Measurements from ENCODE around the gene PRTN3. TPM values are rescaled to one million over a fixed set of nuclear protein-coding genes. Genes with fewer than 3 reads are reported as not detected.
"Not testable (repeated sequence)": the region's sequence is repeated elsewhere in the genome, so short reads cannot be mapped to it uniquely, and the experiment has no call there.

Gene PRTN3
- total RNA-seq, 1 donor from 2014 or later, result not detected

DNA sequence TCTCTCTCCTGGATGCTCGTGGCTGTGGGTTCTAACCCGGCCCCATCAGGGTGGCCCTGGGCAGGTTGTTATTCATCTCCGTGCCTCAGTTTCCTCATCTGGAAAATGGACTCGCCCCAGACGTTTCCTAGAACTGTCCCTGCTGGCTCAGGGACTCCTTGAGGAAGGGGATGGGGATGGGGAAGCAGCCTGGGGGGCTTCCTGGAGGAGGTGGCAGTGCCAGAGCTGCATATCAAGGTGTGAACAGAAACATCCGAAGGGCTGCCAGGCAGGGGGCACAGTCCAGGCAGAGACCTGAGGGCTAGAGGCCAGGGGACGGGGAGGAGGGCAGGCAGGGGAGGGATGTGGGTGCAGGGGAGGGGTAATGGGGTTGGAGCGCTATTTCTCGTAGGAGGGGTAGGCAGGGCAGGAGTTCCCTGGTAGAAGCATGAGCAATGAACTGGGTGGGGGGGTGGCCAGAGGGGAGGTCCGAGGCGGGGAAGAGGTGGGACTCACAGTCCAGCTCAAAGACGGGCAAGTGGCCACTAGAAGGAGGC, 7.7 kb downstream of the PRTN3 start:
- no peak overlapping the region for H3K4me2 ChIP-seq
- no peak overlapping the region for H3K9ac ChIP-seq
- H3K9me3 ChIP-seq (ENCODE audit: low read depth), result no peaks in the 10 kb centered on the region
- no peak for DNase-seq (ENCODE audit: low spot score)
- H3K27ac ChIP-seq, result no peak overlapping the region
- H3K4me1 Mint-ChIP-seq, result peaks cover 11% of the 10 kb centered on the region
- H2AFZ ChIP-seq (replicated peaks), result no peak overlapping the region
- H3F3A ChIP-seq (ENCODE audit: low read depth), result peaks cover 24% of the 10 kb centered on the region
- no peaks in the 10 kb centered on the region for H3K36me3 Mint-ChIP-seq
- no peaks in the 10 kb centered on the region for H3K9me3 Mint-ChIP-seq
- H3K27ac Mint-ChIP-seq, result no peak overlapping the region
- no peaks in the 10 kb centered on the region for H4K20me1 ChIP-seq (ENCODE audit: low read depth)
- TF ChIP-seq EZH2phosphoT487 (IDR thresholded peaks at IDR 0.05) (no peak), EZH2 (IDR thresholded peaks at IDR 0.05) (no peak)
- TF ChIP-seq, protein P1, sequence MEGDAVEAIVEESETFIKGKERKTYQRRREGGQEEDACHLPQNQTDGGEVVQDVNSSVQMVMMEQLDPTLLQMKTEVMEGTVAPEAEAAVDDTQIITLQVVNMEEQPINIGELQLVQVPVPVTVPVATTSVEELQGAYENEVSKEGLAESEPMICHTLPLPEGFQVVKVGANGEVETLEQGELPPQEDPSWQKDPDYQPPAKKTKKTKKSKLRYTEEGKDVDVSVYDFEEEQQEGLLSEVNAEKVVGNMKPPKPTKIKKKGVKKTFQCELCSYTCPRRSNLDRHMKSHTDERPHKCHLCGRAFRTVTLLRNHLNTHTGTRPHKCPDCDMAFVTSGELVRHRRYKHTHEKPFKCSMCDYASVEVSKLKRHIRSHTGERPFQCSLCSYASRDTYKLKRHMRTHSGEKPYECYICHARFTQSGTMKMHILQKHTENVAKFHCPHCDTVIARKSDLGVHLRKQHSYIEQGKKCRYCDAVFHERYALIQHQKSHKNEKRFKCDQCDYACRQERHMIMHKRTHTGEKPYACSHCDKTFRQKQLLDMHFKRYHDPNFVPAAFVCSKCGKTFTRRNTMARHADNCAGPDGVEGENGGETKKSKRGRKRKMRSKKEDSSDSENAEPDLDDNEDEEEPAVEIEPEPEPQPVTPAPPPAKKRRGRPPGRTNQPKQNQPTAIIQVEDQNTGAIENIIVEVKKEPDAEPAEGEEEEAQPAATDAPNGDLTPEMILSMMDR (IDR thresholded peaks at IDR 0.05), result no peak
- no peak overlapping the region for H3K4me3 Mint-ChIP-seq
- H3K79me2 ChIP-seq (ENCODE audit: low read depth), result no peaks in the 10 kb centered on the region
- peaks cover 26% of the 10 kb centered on the region for H3K27me3 ChIP-seq
- peaks cover 29% of the 10 kb centered on the region for H3K27me3 Mint-ChIP-seq (ENCODE audit: insufficient read depth, low read depth)
- H3K4me1 ChIP-seq, result peaks cover 3% of the 10 kb centered on the region
- no peaks in the 10 kb centered on the region for H3K36me3 ChIP-seq
- no peak overlapping the region for H3K4me3 ChIP-seq

DNA sequence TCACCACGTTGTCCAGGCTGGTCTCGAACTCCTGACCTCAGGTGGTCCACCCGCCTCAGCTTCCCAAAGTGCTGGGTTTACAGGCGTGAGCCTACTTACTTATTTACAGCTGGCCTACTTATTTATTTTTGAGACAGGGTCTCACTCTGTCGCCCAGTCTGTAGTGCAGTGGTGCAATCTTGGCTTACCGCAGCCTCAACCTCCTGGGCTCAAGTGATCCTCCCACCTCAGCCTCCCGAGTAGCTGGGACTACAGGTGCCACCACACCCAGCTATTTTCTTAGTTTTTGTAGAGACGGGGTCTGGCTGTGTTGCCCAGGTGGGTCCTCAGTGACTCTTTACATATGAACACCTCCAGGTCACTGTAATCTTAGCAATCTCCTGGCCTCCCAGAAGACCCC, 8.4 kb downstream of the PRTN3 start:
- H3K4me3 ChIP-seq; DNase-seq (ENCODE audit: low spot score); H2AFZ ChIP-seq (replicated peaks); H3K9ac ChIP-seq; H3K4me2 ChIP-seq; H3K27ac ChIP-seq; H3K4me1 ChIP-seq; H3K36me3 Mint-ChIP-seq; H3K9me3 Mint-ChIP-seq; H3K79me2 ChIP-seq (ENCODE audit: low read depth); H4K20me1 ChIP-seq (ENCODE audit: low read depth); H3K9me3 ChIP-seq (ENCODE audit: low read depth); H3K4me3 Mint-ChIP-seq; H3K27ac Mint-ChIP-seq; H3K36me3 ChIP-seq: not testable (repeated sequence)
- peaks cover 24% of the 10 kb centered on the region for H3F3A ChIP-seq (ENCODE audit: low read depth)
- peaks cover 11% of the 10 kb centered on the region for H3K4me1 Mint-ChIP-seq
- peaks cover 18% of the 10 kb centered on the region for H3K27me3 ChIP-seq
- peaks cover 27% of the 10 kb centered on the region for H3K27me3 Mint-ChIP-seq (ENCODE audit: insufficient read depth, low read depth)

- H2AFZ ChIP-seq (replicated peaks), result peak overlapping the region; percentile 47
- H3K27me3 ChIP-seq, result peaks cover 10% of the 10 kb centered on the region
- H3K4me2 ChIP-seq, result no peak overlapping the region
- H3K27ac ChIP-seq, result no peak overlapping the region
- TF ChIP-seq, protein P1 (IDR thresholded peaks at IDR 0.05), result no peak
- TF ChIP-seq EZH2 (IDR thresholded peaks at IDR 0.05) (no peak), EZH2phosphoT487 (IDR thresholded peaks at IDR 0.05) (no peak)
- DNase-seq (ENCODE audit: low spot score), result peak; percentile 51
- Mint-ChIP-seq H3K36me3 (no peaks in the 10 kb centered on the region), H3K9me3 (no peaks in the 10 kb centered on the region), H3K27me3 (ENCODE audit: insufficient read depth, low read depth) (peaks cover 21% of the 10 kb centered on the region), H3K4me3 (peak overlapping the region; percentile 41), H3K27ac (no peak overlapping the region), H3K4me1 (peaks cover 4% of the 10 kb centered on the region)
- H3K9ac ChIP-seq, result no peak overlapping the region
- no peak overlapping the region for H3K4me3 ChIP-seq
- no peaks in the 10 kb centered on the region for H3K36me3 ChIP-seq
- H4K20me1 ChIP-seq (ENCODE audit: low read depth), result no peaks in the 10 kb centered on the region
- no peaks in the 10 kb centered on the region for H3K4me1 ChIP-seq
- H3F3A ChIP-seq (ENCODE audit: low read depth), result peaks cover 15% of the 10 kb centered on the region
- no peaks in the 10 kb centered on the region for H3K79me2 ChIP-seq (ENCODE audit: low read depth)
- no peaks in the 10 kb centered on the region for H3K9me3 ChIP-seq (ENCODE audit: low read depth)
Measured at GRCh38 chr19:850221-850978, 9.6 kb downstream of the PRTN3 start.

GRCh38 chr19:850979-851335, 10.2 kb downstream of the PRTN3 start:
- Histone ChIP-seq H3K9me3 (ENCODE audit: low read depth) (no peaks in the 10 kb centered on the region), H3K4me3 (no peak overlapping the region), H3F3A (ENCODE audit: low read depth) (peaks cover 15% of the 10 kb centered on the region), H3K9ac (no peak overlapping the region), H3K27ac (no peak overlapping the region), H3K4me1 (no peaks in the 10 kb centered on the region), H3K79me2 (ENCODE audit: low read depth) (no peaks in the 10 kb centered on the region), H3K27me3 (peaks cover 7% of the 10 kb centered on the region), H3K4me2 (no peak overlapping the region), H4K20me1 (ENCODE audit: low read depth) (no peaks in the 10 kb centered on the region), H2AFZ (replicated peaks) (peak overlapping the region; percentile 47), H3K36me3 (no peaks in the 10 kb centered on the region)
- H3K27ac Mint-ChIP-seq, result no peak overlapping the region
- no peaks in the 10 kb centered on the region for H3K36me3 Mint-ChIP-seq
- no peaks in the 10 kb centered on the region for H3K4me1 Mint-ChIP-seq
- peaks cover 17% of the 10 kb centered on the region for H3K27me3 Mint-ChIP-seq (ENCODE audit: insufficient read depth, low read depth)
- no peaks in the 10 kb centered on the region for H3K9me3 Mint-ChIP-seq
- H3K4me3 Mint-ChIP-seq, result peak overlapping the region; percentile 41
- TF ChIP-seq, protein P1 (IDR thresholded peaks at IDR 0.05), result no peak
- TF ChIP-seq EZH2phosphoT487 (IDR thresholded peaks at IDR 0.05) (no peak), EZH2 (IDR thresholded peaks at IDR 0.05) (no peak)
- no peak for DNase-seq (ENCODE audit: low spot score)

All from neural progenitor cell (in vitro differentiated cells).